ENCODE measurements around the gene SCAMP1. TPM values are rescaled to one million over a fixed set of nuclear protein-coding genes. Genes with fewer than 3 reads are reported as not detected.
A peak's percentile ranks its signal among the peaks of the same experiment; 100 is the strongest.

SCAMP1 gene
- total and polyA plus RNA-seq, 2 experiments from 2014 or later = 32.4 to 33.4 TPM

- H3K27me3 ChIP-seq = no peaks in the 10 kb centered on the region
- DNase-seq (ENCODE audit: low read depth in 1 of 2, low spot score in 1 of 2) = peak; percentile 36 to 78
- peaks cover 84% of the 10 kb centered on the region for H3K4me1 ChIP-seq (ENCODE audit: low read depth)
- no peak overlapping the region for H3K4me3 ChIP-seq
- no peaks in the 10 kb centered on the region for H3K36me3 ChIP-seq
- no peaks in the 10 kb centered on the region for H3K9me3 ChIP-seq (ENCODE audit: low read depth)
- H3K27ac ChIP-seq = peak overlapping the region; percentile 63
- no peak for TF ChIP-seq CTCF (IDR thresholded peaks at IDR 0.05; ENCODE audit: low read depth, low read length)
Observed at GRCh38 chr5:78518365-78519197, 158.2 kb downstream of the SCAMP1 start.

- no peak for DNase-seq (ENCODE audit: low read depth in 1 of 2, low spot score in 1 of 2)
- Histone ChIP-seq H3K27me3 (no peaks in the 10 kb centered on the region), H3K27ac (peak overlapping the region; percentile 63), H3K9me3 (ENCODE audit: low read depth) (no peaks in the 10 kb centered on the region), H3K36me3 (no peaks in the 10 kb centered on the region), H3K4me3 (no peak overlapping the region), H3K4me1 (ENCODE audit: low read depth) (peaks cover 84% of the 10 kb centered on the region)
- TF ChIP-seq CTCF (IDR thresholded peaks at IDR 0.05; ENCODE audit: low read depth, low read length) = no peak
Observed at GRCh38 chr5:78519198-78519941, 159.0 kb downstream of the SCAMP1 start.

GRCh38 chr5:78521455-78521854, 161.0 kb downstream of the SCAMP1 start:
- Histone ChIP-seq H3K4me3 (no peak overlapping the region), H3K27me3 (no peaks in the 10 kb centered on the region), H3K36me3 (no peaks in the 10 kb centered on the region), H3K27ac (peak overlapping the region; percentile 63), H3K4me1 (ENCODE audit: low read depth) (peaks cover 87% of the 10 kb centered on the region), H3K9me3 (ENCODE audit: low read depth) (no peaks in the 10 kb centered on the region)
- DNase-seq (ENCODE audit: low read depth in 1 of 2, low spot score in 1 of 2) = no peak
- TF ChIP-seq CTCF (IDR thresholded peaks at IDR 0.05; ENCODE audit: low read depth, low read length) = no peak

GRCh38 chr5:78522476-78523260, 162.3 kb downstream of the SCAMP1 start:
- Histone ChIP-seq H3K4me1 (ENCODE audit: low read depth) (peaks cover 92% of the 10 kb centered on the region), H3K27ac (peak overlapping the region; percentile 63)

More at GRCh38 chr5:78522476-78523260, 162.3 kb downstream of the SCAMP1 start:
- no peaks in the 10 kb centered on the region for H3K36me3 ChIP-seq
- no peaks in the 10 kb centered on the region for H3K27me3 ChIP-seq
- TF ChIP-seq CTCF (IDR thresholded peaks at IDR 0.05; ENCODE audit: low read depth, low read length) = no peak
- H3K9me3 ChIP-seq (ENCODE audit: low read depth) = no peaks in the 10 kb centered on the region
- H3K4me3 ChIP-seq = no peak overlapping the region
- no peak for DNase-seq (ENCODE audit: low read depth in 1 of 2, low spot score in 1 of 2)

Data from cardiac muscle cell (in vitro differentiated cells and primary cell).